ENCODE data around the gene LLGL1. TPM values are rescaled to one million over a fixed set of nuclear protein-coding genes. Genes with fewer than 3 reads are reported as not detected.

The LLGL1 gene
- total RNA-seq, 1 experiment from 2014 or later, result 65.0 TPM

DNA sequence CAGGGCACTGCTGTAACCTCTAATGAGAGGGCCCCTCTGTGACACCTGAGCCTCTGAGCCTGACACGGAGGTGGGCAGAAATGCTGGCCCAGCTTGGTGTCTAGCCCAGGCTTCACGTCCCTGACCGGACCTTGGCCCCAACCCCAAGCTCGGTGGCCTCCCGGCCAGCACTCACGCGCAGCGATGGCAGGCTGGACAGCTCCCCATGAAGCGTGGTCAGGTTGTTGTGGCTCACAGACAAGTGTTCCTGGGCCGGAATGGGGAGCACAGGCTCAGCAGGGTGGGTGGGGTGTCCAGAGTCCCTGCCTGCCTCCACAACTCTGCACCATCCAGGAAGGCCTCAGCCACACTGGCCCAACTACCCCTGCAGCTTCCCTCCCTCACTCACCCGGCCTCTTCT lies 30.9 kb downstream of the LLGL1 start:
- Histone ChIP-seq H3K79me1 (ENCODE audit: insufficient read depth, low read depth, low read length, poor library complexity, severe bottlenecking) (no peaks in the 10 kb centered on the region), H3K4me2 (ENCODE audit: insufficient read depth, insufficient read length, low read length) (no peak overlapping the region), H3K23me2 (ENCODE audit: insufficient read length, low read depth, low read length, poor library complexity, severe bottlenecking) (peaks cover 12% of the 10 kb centered on the region), H3K4ac (ENCODE audit: low read depth, low read length) (no peak overlapping the region), H2AK5ac (ENCODE audit: insufficient read length, low read length) (no peak overlapping the region), H2BK12ac (ENCODE audit: insufficient read length, low read depth, low read length) (no peak overlapping the region), H2BK20ac (ENCODE audit: low read depth, low read length, poor library complexity, severe bottlenecking) (no peak overlapping the region), H3K4me1 (ENCODE audit: insufficient read depth, low read length) (no peaks in the 10 kb centered on the region), H4K20me1 (ENCODE audit: control insufficient read depth, insufficient read depth, insufficient read length) (no peaks in the 10 kb centered on the region), H3K18ac (ENCODE audit: insufficient read length, low read depth, low read length) (no peak overlapping the region), H4K8ac (replicated peaks; ENCODE audit: insufficient read length, low read depth, low read length) (no peak overlapping the region), H2BK120ac (ENCODE audit: low read depth, low read length, poor library complexity, severe bottlenecking) (no peak overlapping the region), H3K9ac (ENCODE audit: extremely low read depth, insufficient read length, low read length) (no peak overlapping the region), H3K9me3 (ENCODE audit: control insufficient read depth, low read depth, low read length) (no peaks in the 10 kb centered on the region), H4K5ac (ENCODE audit: insufficient read length, low read depth, low read length) (no peak overlapping the region), H4K91ac (ENCODE audit: insufficient read length, low read depth, low read length) (no peak overlapping the region), H3T11ph (ENCODE audit: low read length) (no peak overlapping the region), H3K56ac (ENCODE audit: insufficient read length, low read depth, low read length) (no peak overlapping the region), H2BK5ac (ENCODE audit: insufficient read length, low read length) (no peak overlapping the region), H2BK15ac (ENCODE audit: low read depth, low read length) (no peak overlapping the region), H3K27ac (ENCODE audit: insufficient read length, low read depth, low read length) (no peak overlapping the region), H2AFZ (ENCODE audit: low read length) (no peak overlapping the region), H3K27me3 (ENCODE audit: insufficient read depth, low read length) (no peaks in the 10 kb centered on the region), H3K14ac (ENCODE audit: insufficient read depth, low read length) (no peak overlapping the region), H3K23ac (ENCODE audit: insufficient read length, low read depth, low read length) (no peak overlapping the region), H3K79me2 (ENCODE audit: insufficient read depth, low read length) (no peaks in the 10 kb centered on the region; the same call in 1 of the 2 replicates)
- Mint-ChIP-seq H3K9me3 (no peaks in the 10 kb centered on the region), H3K4me3 (no peak overlapping the region; a peak in 1 of 5 replicates), H3K27me3 (ENCODE audit: low read depth) (no peaks in the 10 kb centered on the region), H3K27ac (no peak overlapping the region), H3K36me3 (ENCODE audit: insufficient read depth in 1 of 3, low read depth in 3 of 3) (peaks cover 24 to 53% (median 52%) of the 10 kb centered on the region in 3 experiments; a peak in 6 of 7 replicates), H3K4me1 (peaks cover 22 to 34% of the 10 kb centered on the region in 2 experiments)
- DNase-seq, result no peak
- WGBS (ENCODE audit: extremely low coverage, insufficient read length, low lambda C conversion rate), result no CpG with 5 or more reads among the region's 11 CpGs
- TF ChIP-seq, protein P1, sequence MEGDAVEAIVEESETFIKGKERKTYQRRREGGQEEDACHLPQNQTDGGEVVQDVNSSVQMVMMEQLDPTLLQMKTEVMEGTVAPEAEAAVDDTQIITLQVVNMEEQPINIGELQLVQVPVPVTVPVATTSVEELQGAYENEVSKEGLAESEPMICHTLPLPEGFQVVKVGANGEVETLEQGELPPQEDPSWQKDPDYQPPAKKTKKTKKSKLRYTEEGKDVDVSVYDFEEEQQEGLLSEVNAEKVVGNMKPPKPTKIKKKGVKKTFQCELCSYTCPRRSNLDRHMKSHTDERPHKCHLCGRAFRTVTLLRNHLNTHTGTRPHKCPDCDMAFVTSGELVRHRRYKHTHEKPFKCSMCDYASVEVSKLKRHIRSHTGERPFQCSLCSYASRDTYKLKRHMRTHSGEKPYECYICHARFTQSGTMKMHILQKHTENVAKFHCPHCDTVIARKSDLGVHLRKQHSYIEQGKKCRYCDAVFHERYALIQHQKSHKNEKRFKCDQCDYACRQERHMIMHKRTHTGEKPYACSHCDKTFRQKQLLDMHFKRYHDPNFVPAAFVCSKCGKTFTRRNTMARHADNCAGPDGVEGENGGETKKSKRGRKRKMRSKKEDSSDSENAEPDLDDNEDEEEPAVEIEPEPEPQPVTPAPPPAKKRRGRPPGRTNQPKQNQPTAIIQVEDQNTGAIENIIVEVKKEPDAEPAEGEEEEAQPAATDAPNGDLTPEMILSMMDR (conservative IDR thresholded peaks at IDR 0.05), result no peak

All from H9 (cell line).